Ascending aorta (tissue), 2 donors: Measurements from ENCODE around the gene PLB1. TPM values are rescaled to one million over a fixed set of nuclear protein-coding genes. Genes with fewer than 3 reads are reported as not detected.

Source experiments
- DNase-seq, 2 donors: peaks; one replicate each; pipeline ENCODE4 v3.0.0-alpha.2; 2019; ENCODE audit warnings: low spot score in 2 of 2
- H3K27ac ChIP-seq, 2 donors: fragments of 200-600 bp; sonication (generic); one replicate each; pipeline ENCODE4 v1.5.1; 2016 to 2017; ENCODE audit warnings: mild to moderate bottlenecking in 1 of 2
- H3K27me3 ChIP-seq: fragments of 200-600 bp; sonication (generic); one replicate; pipeline ENCODE4 v1.5.1; 2017
- H3K36me3 ChIP-seq, 2 donors: fragments of 200-600 bp; sonication (generic); one replicate each; pipeline ENCODE4 v1.5.1; 2016
- H3K4me1 ChIP-seq, 2 donors: fragments of 200-600 bp; sonication (generic); one replicate each; pipeline ENCODE4 v1.5.1; 2016 to 2017; ENCODE audit warnings: mild to moderate bottlenecking in 1 of 2
- H3K4me3 ChIP-seq, 2 donors: fragments of 200-600 bp; sonication (generic); one replicate each; pipeline ENCODE4 v1.5.1; 2016 to 2017; ENCODE audit warnings: mild to moderate bottlenecking in 1 of 2
- H3K9me3 ChIP-seq, 2 donors: fragments of 200-600 bp; sonication (generic); one replicate each; pipeline ENCODE4 v1.5.1; 2016
- CTCF ChIP-seq, 3 experiments: fragments of 200-600 bp in 2 of 3; fragments of 450-650 bp in 1 of 3; sonication (generic) in 2 of 3; IDR thresholded peaks; one replicate each; pipeline ENCODE4 v1.5.1; 2016 to 2019; ENCODE audit warnings: antibody characterized with exemption in 3 of 3, mild to moderate bottlenecking in 1 of 3, moderate library complexity in 1 of 3
- intact Hi-C: fragments of 100-400 bp; cut with DNase I; formaldehyde crosslinking; loops from one replicate; pipeline ENCODE4 v1.15.1; 2023
- total RNA-seq: library from RNA; depleted of rRNA; stranded (reverse); fragments of >200 nt; gene quantifications from one replicate; pipeline ENCODE4 v1.1.0, GENCODE V29; 2016

PLB1 gene
- total RNA-seq, 1 donor from 2014 or later = 9.7 TPM

GRCh38 chr2:28513097-28513496 lies 17.2 kb downstream of the PLB1 start:
- Histone ChIP-seq H3K27me3 (no peaks in the 10 kb centered on the region), H3K27ac (no peak overlapping the region), H3K9me3 (no peaks in the 10 kb centered on the region), H3K4me3 (no peak overlapping the region), H3K36me3 (no peaks in the 10 kb centered on the region), H3K4me1 (no peaks in the 10 kb centered on the region)
- no peak for TF ChIP-seq CTCF (IDR thresholded peaks at IDR 0.05)
- intact Hi-C loops = no loop called here
- DNase-seq = no peak

GRCh38 chr2:28515176-28515751 lies 19.4 kb downstream of the PLB1 start:
- TF ChIP-seq CTCF (IDR thresholded peaks at IDR 0.05) = no peak
- H3K36me3 ChIP-seq = no peaks in the 10 kb centered on the region
- no peak overlapping the region for H3K27ac ChIP-seq
- no peaks in the 10 kb centered on the region for H3K4me1 ChIP-seq
- H3K4me3 ChIP-seq = no peak overlapping the region
- intact Hi-C loops = no loop called here
- H3K9me3 ChIP-seq = no peaks in the 10 kb centered on the region
- no peaks in the 10 kb centered on the region for H3K27me3 ChIP-seq
- no peak for DNase-seq

- Histone ChIP-seq H3K9me3 (no peaks in the 10 kb centered on the region), H3K27ac (no peak overlapping the region), H3K4me1 (no peaks in the 10 kb centered on the region), H3K27me3 (no peaks in the 10 kb centered on the region), H3K36me3 (no peaks in the 10 kb centered on the region), H3K4me3 (no peak overlapping the region)
- no peak for TF ChIP-seq CTCF (IDR thresholded peaks at IDR 0.05)
- no peak for DNase-seq
- intact Hi-C loops = no loop called here
Observed at GRCh38 chr2:28516430-28516829, 20.6 kb downstream of the PLB1 start.

GRCh38 chr2:28516950-28517349 lies 21.1 kb downstream of the PLB1 start:
- intact Hi-C loops = no loop called here
- H3K27ac ChIP-seq = no peak overlapping the region
- no peaks in the 10 kb centered on the region for H3K9me3 ChIP-seq
- H3K36me3 ChIP-seq = no peaks in the 10 kb centered on the region
- no peak for DNase-seq
- no peak for TF ChIP-seq CTCF (IDR thresholded peaks at IDR 0.05)
- no peak overlapping the region for H3K4me3 ChIP-seq
- H3K4me1 ChIP-seq = no peaks in the 10 kb centered on the region
- no peaks in the 10 kb centered on the region for H3K27me3 ChIP-seq

GRCh38 chr2:28521663-28522062 lies 25.8 kb downstream of the PLB1 start:
- intact Hi-C loops = no loop called here
- no peak overlapping the region for H3K4me3 ChIP-seq
- no peaks in the 10 kb centered on the region for H3K9me3 ChIP-seq
- TF ChIP-seq CTCF (IDR thresholded peaks at IDR 0.05) = no peak
- H3K36me3 ChIP-seq = no peaks in the 10 kb centered on the region
- DNase-seq = no peak
- no peaks in the 10 kb centered on the region for H3K27me3 ChIP-seq
- no peak overlapping the region for H3K27ac ChIP-seq
- no peaks in the 10 kb centered on the region for H3K4me1 ChIP-seq

GRCh38 chr2:28522481-28522880 lies 26.6 kb downstream of the PLB1 start:
- H3K4me3 ChIP-seq = no peak overlapping the region
- H3K4me1 ChIP-seq = no peaks in the 10 kb centered on the region
- H3K9me3 ChIP-seq = no peaks in the 10 kb centered on the region
- no peaks in the 10 kb centered on the region for H3K36me3 ChIP-seq
- TF ChIP-seq CTCF (IDR thresholded peaks at IDR 0.05) = no peak
- intact Hi-C loops = no loop called here
- DNase-seq = no peak
- H3K27ac ChIP-seq = no peak overlapping the region
- H3K27me3 ChIP-seq = no peaks in the 10 kb centered on the region
